Measurements from ENCODE around the gene SERPIND1.

DNA sequence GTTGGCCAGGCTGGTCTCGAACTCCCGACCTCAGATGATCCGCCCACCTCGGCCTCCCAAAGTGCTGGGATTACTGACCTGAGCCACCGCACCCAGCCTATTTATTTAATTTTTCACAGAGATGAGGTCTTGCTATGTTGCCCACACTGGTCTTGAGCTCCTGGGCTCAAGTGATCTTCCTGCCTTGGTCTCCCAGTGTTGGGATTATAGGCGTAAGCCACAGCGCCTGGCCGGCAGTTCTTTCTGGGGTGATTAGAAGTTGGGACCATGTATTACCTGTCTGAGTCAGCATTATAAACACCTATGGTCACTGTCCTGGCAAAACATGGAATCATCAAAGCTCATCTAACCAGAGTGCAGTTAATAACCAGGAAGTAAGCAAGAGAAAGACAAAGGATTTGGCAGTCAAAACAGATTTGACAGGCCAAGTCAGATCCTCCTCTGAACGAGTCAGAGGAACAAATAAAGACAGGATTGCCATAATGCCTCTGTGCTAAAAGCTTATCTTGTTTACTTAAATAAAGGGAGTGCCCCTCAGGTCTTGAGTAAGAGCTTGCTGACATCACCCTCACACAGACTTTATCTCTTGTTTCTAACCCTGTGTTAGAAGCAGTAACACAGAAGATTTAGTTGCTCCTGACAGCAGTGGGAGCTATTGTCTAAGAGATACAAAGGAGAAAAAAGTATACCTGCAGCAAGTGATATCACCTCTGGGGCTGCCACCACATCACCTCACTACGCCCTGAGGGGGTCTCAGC is 3.7 kb downstream of the SERPIND1 start:
- no peak for TF ChIP-seq POLR2A (IDR thresholded peaks at IDR 0.05)
- TF ChIP-seq, protein P1, sequence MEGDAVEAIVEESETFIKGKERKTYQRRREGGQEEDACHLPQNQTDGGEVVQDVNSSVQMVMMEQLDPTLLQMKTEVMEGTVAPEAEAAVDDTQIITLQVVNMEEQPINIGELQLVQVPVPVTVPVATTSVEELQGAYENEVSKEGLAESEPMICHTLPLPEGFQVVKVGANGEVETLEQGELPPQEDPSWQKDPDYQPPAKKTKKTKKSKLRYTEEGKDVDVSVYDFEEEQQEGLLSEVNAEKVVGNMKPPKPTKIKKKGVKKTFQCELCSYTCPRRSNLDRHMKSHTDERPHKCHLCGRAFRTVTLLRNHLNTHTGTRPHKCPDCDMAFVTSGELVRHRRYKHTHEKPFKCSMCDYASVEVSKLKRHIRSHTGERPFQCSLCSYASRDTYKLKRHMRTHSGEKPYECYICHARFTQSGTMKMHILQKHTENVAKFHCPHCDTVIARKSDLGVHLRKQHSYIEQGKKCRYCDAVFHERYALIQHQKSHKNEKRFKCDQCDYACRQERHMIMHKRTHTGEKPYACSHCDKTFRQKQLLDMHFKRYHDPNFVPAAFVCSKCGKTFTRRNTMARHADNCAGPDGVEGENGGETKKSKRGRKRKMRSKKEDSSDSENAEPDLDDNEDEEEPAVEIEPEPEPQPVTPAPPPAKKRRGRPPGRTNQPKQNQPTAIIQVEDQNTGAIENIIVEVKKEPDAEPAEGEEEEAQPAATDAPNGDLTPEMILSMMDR (IDR thresholded peaks at IDR 0.05), result no peak
